ENCODE results near the gene CELF2.

Gene CELF2

GRCh38 chr10:11235771-11236170 lies 218.1 kb downstream of the CELF2 start:
- TF ChIP-seq, protein P1, sequence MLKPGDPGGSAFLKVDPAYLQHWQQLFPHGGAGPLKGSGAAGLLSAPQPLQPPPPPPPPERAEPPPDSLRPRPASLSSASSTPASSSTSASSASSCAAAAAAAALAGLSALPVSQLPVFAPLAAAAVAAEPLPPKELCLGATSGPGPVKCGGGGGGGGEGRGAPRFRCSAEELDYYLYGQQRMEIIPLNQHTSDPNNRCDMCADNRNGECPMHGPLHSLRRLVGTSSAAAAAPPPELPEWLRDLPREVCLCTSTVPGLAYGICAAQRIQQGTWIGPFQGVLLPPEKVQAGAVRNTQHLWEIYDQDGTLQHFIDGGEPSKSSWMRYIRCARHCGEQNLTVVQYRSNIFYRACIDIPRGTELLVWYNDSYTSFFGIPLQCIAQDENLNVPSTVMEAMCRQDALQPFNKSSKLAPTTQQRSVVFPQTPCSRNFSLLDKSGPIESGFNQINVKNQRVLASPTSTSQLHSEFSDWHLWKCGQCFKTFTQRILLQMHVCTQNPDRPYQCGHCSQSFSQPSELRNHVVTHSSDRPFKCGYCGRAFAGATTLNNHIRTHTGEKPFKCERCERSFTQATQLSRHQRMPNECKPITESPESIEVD (tag by site-specific recombination; IDR thresholded peaks at IDR 0.05) = peak; percentile 58
- TF ChIP-seq, protein P2, sequence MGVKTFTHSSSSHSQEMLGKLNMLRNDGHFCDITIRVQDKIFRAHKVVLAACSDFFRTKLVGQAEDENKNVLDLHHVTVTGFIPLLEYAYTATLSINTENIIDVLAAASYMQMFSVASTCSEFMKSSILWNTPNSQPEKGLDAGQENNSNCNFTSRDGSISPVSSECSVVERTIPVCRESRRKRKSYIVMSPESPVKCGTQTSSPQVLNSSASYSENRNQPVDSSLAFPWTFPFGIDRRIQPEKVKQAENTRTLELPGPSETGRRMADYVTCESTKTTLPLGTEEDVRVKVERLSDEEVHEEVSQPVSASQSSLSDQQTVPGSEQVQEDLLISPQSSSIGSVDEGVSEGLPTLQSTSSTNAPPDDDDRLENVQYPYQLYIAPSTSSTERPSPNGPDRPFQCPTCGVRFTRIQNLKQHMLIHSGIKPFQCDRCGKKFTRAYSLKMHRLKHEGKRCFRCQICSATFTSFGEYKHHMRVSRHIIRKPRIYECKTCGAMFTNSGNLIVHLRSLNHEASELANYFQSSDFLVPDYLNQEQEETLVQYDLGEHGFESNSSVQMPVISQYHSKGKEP (tag by site-specific recombination; IDR thresholded peaks at IDR 0.05) = peak; percentile 91
- peak; percentile 27; the same call in 1 of the 2 replicates for TF ChIP-seq ZNF843 (tag by site-specific recombination; IDR thresholded peaks at IDR 0.05)
- TF ChIP-seq ZNF791 (tag by site-specific recombination; IDR thresholded peaks at IDR 0.05) = no peak
- TF ChIP-seq WT1 (tag by site-specific recombination; IDR thresholded peaks at IDR 0.05) = peak; percentile 76
- TF ChIP-seq SETDB1 (IDR thresholded peaks at IDR 0.05; ENCODE audit: insufficient read length, low read length) = no peak
- 0 out of 2 replicates have a peak, but pooled peaks have one; percentile 22 for TF ChIP-seq ZNF76 (tag by site-specific recombination; IDR thresholded peaks at IDR 0.05; ENCODE audit: borderline replicate concordance, low read depth)
- TF ChIP-seq, protein P3, sequence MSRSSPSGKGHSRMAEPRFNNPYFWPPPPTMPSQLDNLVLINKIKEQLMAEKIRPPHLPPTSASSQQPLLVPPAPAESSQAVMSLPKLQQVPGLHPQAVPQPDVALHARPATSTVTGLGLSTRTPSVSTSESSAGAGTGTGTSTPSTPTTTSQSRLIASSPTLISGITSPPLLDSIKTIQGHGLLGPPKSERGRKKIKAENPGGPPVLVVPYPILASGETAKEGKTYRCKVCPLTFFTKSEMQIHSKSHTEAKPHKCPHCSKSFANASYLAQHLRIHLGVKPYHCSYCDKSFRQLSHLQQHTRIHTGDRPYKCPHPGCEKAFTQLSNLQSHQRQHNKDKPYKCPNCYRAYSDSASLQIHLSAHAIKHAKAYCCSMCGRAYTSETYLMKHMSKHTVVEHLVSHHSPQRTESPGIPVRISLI (tag by site-specific recombination; IDR thresholded peaks at IDR 0.05) = 0 out of 2 replicates have a peak, but pooled peaks have one; percentile 19
- 0 out of 2 replicates have a peak, but pooled peaks have one; percentile 8 for TF ChIP-seq TRIM28 (IDR thresholded peaks at IDR 0.05; ENCODE audit: borderline replicate concordance, low read length)
- no peak for TF ChIP-seq ZEB2 (tag by site-specific recombination; IDR thresholded peaks at IDR 0.05)
- TF ChIP-seq, protein P4, sequence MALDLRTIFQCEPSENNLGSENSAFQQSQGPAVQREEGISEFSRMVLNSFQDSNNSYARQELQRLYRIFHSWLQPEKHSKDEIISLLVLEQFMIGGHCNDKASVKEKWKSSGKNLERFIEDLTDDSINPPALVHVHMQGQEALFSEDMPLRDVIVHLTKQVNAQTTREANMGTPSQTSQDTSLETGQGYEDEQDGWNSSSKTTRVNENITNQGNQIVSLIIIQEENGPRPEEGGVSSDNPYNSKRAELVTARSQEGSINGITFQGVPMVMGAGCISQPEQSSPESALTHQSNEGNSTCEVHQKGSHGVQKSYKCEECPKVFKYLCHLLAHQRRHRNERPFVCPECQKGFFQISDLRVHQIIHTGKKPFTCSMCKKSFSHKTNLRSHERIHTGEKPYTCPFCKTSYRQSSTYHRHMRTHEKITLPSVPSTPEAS (tag by site-specific recombination; IDR thresholded peaks at IDR 0.05) = no peak
- no peak for TF ChIP-seq KLF16 (tag by site-specific recombination; IDR thresholded peaks at IDR 0.05)
- TF ChIP-seq OSR2 (tag by site-specific recombination; IDR thresholded peaks at IDR 0.05) = peak; percentile 39; the same call in 1 of the 2 replicates
- POLR2A ChIA-PET = no interaction called here
- no peak overlapping the region for H3K4me3 ChIP-seq (ENCODE audit: low read depth, low read length)
- H3K4me1 ChIP-seq (ENCODE audit: control insufficient read depth, insufficient read depth, low read length) = peaks cover 3% of the 10 kb centered on the region; the same call in 1 of the 2 replicates
- H3K27ac ChIP-seq (ENCODE audit: extremely low read depth, low read depth, low read length) = peak overlapping the region; percentile 40; the same call in 1 of the 2 replicates
- no peaks in the 10 kb centered on the region for H3K36me3 ChIP-seq (ENCODE audit: control insufficient read depth in 2 of 2, insufficient read depth in 1 of 2, low read length in 2 of 2)
- H3K9me3 ChIP-seq (ENCODE audit: control insufficient read depth, insufficient read depth, low read depth, low read length) = no peaks in the 10 kb centered on the region
- CTCF ChIA-PET = interaction anchor here (0.7 kb wide), 1 partner anchor 198 kb away, joined by 6 read pairs; no protein-coding TSS in a partner anchor

DNA sequence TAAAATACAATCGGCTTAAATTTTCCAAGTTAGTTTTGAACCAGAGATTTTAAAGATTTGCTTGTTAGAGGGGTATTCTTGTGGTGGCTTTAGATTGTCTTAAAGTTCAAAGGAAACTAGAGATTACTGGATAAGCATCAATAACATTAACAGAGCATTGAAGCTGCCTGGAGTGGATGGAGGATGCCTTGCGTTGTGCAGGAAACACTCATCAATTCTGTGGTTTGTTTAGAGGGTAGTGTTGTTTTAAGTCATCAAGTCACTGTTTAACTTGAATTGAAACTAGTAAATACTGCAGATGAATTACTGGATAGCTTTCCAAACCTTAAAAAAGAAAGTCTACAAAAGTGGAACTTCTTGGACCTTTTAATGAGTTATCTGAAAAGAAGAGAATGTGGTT lies 218.6 kb downstream of the CELF2 start:
- Histone ChIP-seq H3K4me1 (ENCODE audit: control insufficient read depth, insufficient read depth, low read length) (peaks cover 3% of the 10 kb centered on the region; the same call in 1 of the 2 replicates), H3K9me3 (ENCODE audit: control insufficient read depth, insufficient read depth, low read depth, low read length) (no peaks in the 10 kb centered on the region), H3K27ac (ENCODE audit: extremely low read depth, low read depth, low read length) (no peak overlapping the region), H3K4me3 (ENCODE audit: low read depth, low read length) (no peak overlapping the region), H3K36me3 (ENCODE audit: control insufficient read depth in 2 of 2, insufficient read depth in 1 of 2, low read length in 2 of 2) (no peaks in the 10 kb centered on the region)
- ChIA-PET POLR2A (no interaction called here), CTCF (interaction anchor here (0.7 kb wide), 1 partner anchor 1182 kb away, joined by 3 read pairs; no protein-coding TSS in a partner anchor)
- peak; percentile 75; the same call in 1 of the 2 replicates for TF ChIP-seq TCF7L2 (IDR thresholded peaks at IDR 0.05; ENCODE audit: borderline replicate concordance, low read depth, low read length)
- no peak for TF ChIP-seq IKZF3 (tag by site-specific recombination; IDR thresholded peaks at IDR 0.05)

DNA sequence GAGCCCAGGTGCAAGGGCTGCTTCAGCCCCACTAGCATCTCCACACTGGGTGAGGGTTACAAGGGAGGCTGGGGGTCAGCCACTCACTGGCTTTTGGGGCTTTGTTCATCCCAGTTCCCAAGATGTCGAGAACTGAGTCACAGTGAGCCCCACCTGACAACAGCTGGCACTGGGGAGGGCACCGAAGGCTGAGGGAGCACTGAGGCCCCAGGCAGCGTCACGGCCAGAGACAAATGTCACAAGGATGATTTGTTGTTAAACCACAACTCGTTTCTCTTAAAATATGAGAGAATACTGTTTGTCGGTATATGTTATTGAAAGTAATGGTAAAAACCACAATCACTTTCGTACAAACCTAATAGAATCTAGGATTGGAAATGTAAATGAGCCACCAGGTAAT lies 219.9 kb downstream of the CELF2 start:
- Histone ChIP-seq H3K4me1 (ENCODE audit: control insufficient read depth, insufficient read depth, low read length) (peaks cover 3% of the 10 kb centered on the region; the same call in 1 of the 2 replicates), H3K27ac (ENCODE audit: extremely low read depth, low read depth, low read length) (no peak overlapping the region), H3K4me3 (ENCODE audit: low read depth, low read length) (no peak overlapping the region), H3K9me3 (ENCODE audit: control insufficient read depth, insufficient read depth, low read depth, low read length) (no peaks in the 10 kb centered on the region), H3K36me3 (ENCODE audit: control insufficient read depth in 2 of 2, insufficient read depth in 1 of 2, low read length in 2 of 2) (no peaks in the 10 kb centered on the region)
- ChIA-PET POLR2A (no interaction called here), CTCF (interaction anchor here (0.5 kb wide), 1 partner anchor 15 kb away, joined by 3 read pairs; no protein-coding TSS in a partner anchor)
- TF ChIP-seq ZNF707 (tag by site-specific recombination; IDR thresholded peaks at IDR 0.05) = no peak
- no peak for TF ChIP-seq ZNF2 (tag by site-specific recombination; IDR thresholded peaks at IDR 0.05)
- TF ChIP-seq ZEB2 (tag by site-specific recombination; IDR thresholded peaks at IDR 0.05) = no peak
- no peak for TF ChIP-seq ZNF521 (tag by site-specific recombination; IDR thresholded peaks at IDR 0.05)
- TF ChIP-seq ZNF114 (tag by site-specific recombination; IDR thresholded peaks at IDR 0.05) = no peak
- no peak for TF ChIP-seq ZNF624 (tag by site-specific recombination; IDR thresholded peaks at IDR 0.05)
- TF ChIP-seq, protein P5, sequence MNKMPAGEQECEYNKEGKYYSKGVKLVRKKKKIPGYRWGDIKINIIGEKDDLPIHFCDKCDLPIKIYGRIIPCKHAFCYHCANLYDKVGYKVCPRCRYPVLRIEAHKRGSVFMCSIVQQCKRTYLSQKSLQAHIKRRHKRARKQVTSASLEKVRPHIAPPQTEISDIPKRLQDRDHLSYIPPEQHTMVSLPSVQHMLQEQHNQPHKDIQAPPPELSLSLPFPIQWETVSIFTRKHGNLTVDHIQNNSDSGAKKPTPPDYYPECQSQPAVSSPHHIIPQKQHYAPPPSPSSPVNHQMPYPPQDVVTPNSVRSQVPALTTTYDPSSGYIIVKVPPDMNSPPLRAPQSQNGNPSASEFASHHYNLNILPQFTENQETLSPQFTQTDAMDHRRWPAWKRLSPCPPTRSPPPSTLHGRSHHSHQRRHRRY (tag by site-specific recombination; IDR thresholded peaks at IDR 0.05) = no peak
- TF ChIP-seq, protein P2 (tag by site-specific recombination; IDR thresholded peaks at IDR 0.05) = no peak
- TF ChIP-seq ZNF776 (tag by site-specific recombination; IDR thresholded peaks at IDR 0.05; ENCODE audit: borderline replicate concordance) = no peak
